ENCODE results near the gene ST6GALNAC3.
"Not testable (repeated sequence)": the region's sequence is repeated elsewhere in the genome, so short reads cannot be mapped to it uniquely, and the experiment has no call there.

Gene ST6GALNAC3

DNA sequence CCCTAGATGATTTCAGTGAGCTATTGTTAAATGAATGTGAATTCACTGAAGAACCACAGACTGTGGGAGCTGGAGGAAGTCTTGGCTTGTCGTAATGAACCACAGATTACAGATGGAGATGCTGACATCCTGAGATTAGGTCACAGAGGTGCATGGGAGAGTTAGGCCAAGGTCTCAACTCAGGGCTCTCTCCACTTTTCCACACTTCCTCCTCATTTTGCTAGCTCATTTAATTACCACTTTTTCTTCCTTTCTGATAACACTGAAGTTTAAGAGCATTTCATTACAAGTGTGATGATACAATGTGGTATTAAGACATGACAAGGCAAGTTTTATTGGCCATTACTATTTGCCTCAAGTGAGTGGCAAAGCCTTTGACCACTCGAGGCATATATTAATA is 30.8 kb downstream of the ST6GALNAC3 start:
- no peak for DNase-seq (ENCODE audit: low read depth in 1 of 2, low spot score in 1 of 2)

- no peak for DNase-seq (ENCODE audit: low read depth in 1 of 2, low spot score in 1 of 2)
Observed at GRCh38 chr1:76106251-76106650, 31.7 kb downstream of the ST6GALNAC3 start.

- no peak for DNase-seq (ENCODE audit: low read depth in 1 of 2, low spot score in 1 of 2)
Observed at GRCh38 chr1:76106719-76107235, 32.2 kb downstream of the ST6GALNAC3 start.

- DNase-seq (ENCODE audit: low read depth in 1 of 2, low spot score in 1 of 2): no peak
Observed at GRCh38 chr1:76109404-76109803, 34.9 kb downstream of the ST6GALNAC3 start.

DNA sequence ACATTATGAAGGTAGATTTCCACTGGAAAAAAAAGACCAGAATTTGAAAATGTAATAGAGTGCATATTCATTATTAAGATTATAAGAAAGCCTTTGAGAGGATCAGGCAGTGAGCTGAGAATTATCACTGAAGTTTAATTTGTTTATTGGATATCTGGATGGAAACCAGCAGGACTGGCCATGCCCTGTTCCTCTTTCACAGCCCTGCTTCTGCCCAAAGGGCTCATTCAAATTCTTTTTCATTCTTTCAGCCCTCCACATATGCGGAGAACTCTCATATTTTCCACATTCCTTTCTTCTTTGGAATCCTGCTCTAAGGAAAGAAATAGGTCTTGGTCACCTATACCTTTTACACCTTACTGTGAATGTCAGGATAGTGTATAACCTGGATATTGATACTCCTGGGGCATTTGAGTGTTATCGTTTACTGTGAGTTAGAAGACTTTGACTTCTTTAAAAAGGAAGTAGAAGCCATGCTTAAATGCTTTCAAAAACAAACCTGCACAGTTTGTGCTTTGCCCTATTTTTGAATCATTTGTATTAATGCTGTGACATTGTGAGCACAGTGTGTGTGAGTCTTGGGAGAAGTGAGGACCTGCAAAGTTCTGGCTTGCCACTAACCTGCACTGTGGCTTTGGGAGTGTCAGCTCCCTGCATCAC is 35.5 kb downstream of the ST6GALNAC3 start:
- DNase-seq (ENCODE audit: low read depth in 1 of 2, low spot score in 1 of 2): no peak

DNA sequence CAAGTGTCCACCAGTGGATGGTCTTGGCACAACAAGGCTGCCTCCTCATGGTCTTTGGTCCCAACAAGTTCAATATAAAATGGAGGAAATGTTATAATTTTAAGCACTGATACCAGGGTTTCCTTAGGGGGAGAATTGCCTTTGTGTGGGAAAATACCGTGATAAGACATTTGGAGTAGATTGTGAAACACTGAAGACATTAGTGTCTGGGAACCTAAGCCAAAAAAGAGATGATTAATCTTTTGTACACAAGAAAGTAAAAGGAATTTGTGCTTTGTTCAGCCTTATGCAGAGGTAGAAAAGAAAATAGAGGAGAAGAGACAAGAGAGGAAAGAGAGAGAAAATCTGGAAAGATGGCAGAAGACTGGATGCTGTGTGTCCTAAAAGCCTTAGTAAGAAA is 36.1 kb downstream of the ST6GALNAC3 start:
- no peak for DNase-seq (ENCODE audit: low read depth in 1 of 2, low spot score in 1 of 2)

DNA sequence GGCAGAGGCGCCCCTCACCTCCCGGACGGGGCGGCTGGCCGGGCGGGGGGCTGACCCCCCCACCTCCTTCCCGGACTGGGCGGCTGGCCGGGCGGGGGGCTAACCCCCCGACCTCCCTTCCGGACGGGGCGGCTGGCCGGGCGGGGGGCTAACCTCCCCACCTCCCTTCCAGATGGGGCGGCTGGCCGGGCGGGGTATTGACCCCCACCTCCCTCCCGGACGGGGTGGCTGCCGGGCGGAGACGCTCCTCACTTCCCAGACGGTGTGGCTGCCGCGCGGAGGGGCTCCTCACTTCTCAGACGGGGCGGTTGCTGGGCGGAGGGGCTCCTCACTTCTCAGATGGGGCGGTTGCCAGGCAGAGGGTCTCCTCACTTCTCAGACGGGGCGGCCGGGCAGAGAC is 37.8 kb downstream of the ST6GALNAC3 start:
- not testable (repeated sequence) for DNase-seq (ENCODE audit: low read depth in 1 of 2, low spot score in 1 of 2)

- DNase-seq (ENCODE audit: low read depth in 1 of 2, low spot score in 1 of 2): no peak
Observed at GRCh38 chr1:76113446-76113845, 38.9 kb downstream of the ST6GALNAC3 start.

DNA sequence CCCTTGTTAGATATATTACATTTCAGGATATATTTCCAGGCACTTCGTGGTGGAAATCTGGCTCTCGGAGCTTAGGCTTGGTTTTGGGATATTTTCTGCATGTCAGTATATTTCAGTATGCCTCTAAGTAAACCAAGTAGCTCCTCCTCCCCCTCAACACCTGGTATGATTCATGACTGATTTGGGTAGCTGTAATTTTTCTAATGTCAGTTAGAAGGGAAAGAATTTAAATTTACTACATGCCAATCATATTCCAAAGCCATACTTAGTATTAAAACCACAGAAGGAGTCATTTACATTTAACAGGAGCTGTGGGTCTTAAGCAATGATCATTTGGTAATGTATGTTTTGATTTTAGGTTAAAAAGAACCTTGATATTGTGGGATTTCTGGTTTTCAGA is 40.6 kb downstream of the ST6GALNAC3 start:
- no peak for DNase-seq (ENCODE audit: low read depth in 1 of 2, low spot score in 1 of 2)

- no peak for DNase-seq (ENCODE audit: low read depth in 1 of 2, low spot score in 1 of 2)
Observed at GRCh38 chr1:76121850-76122249, 47.3 kb downstream of the ST6GALNAC3 start.

- no peak for DNase-seq (ENCODE audit: low read depth in 1 of 2, low spot score in 1 of 2)
Observed at GRCh38 chr1:76122271-76122670, 47.7 kb downstream of the ST6GALNAC3 start.

GRCh38 chr1:76123411-76124064 is 49.0 kb downstream of the ST6GALNAC3 start:
- not testable (repeated sequence) for DNase-seq (ENCODE audit: low read depth in 1 of 2, low spot score in 1 of 2)

DNA sequence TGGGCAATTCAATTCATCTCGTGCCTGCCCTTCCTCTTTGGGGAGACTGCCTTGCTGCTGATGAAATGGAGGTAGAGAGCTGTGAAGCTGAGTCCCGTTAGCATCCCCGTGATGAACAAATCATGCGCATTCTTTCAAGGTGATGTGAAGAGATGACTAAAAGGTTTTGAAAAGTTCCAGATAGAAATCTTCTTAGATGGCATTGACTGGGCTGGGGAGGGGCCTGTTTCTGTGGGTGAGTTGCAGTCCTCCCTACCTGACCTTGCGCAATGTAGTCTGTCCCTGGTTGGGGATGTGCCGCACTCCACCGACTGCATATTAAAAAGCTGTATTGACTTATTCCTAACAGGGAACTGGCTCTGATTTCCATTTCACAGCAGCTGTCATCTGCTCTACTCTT is 49.6 kb downstream of the ST6GALNAC3 start:
- DNase-seq (ENCODE audit: low read depth in 1 of 2, low spot score in 1 of 2): no peak

DNA sequence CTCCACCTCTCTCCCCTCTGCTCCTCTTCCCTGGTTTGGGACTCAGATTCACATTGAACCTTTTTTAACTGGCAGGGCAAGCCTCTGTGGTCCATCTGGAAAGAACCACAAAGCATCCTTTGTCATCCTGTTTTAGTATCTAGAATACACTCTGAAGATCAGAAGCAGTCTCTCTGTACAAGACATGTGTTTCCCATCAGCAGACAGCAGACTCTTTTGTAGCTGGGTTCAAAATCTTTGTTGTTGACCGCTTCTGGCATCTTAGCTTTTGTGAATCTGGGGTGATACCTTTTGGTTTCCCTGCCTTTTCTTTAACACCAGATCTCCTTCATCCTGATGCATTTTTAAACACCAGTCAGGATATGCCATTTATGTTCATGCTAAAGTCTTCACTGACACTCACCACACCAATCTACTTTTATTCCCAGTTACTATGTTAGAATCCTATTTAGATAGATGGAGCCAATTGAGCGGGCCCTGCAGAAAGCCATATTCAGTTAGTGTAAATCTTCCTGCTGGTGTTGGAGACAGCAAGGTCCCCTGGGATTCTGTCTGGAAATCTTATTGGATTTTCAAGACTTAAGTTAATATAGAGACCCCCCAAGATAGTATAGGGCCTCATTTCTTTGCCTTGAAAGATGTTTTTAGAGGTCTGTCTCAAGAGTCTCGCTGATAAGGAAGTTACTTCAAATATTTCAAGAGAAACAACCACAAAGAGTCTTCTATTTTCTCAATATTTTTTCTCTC is 51.1 kb downstream of the ST6GALNAC3 start:
- DNase-seq (ENCODE audit: low read depth in 1 of 2, low spot score in 1 of 2): no peak

- DNase-seq (ENCODE audit: low read depth in 1 of 2, low spot score in 1 of 2): no peak
Observed at GRCh38 chr1:76128096-76128495, 53.5 kb downstream of the ST6GALNAC3 start.

DNA sequence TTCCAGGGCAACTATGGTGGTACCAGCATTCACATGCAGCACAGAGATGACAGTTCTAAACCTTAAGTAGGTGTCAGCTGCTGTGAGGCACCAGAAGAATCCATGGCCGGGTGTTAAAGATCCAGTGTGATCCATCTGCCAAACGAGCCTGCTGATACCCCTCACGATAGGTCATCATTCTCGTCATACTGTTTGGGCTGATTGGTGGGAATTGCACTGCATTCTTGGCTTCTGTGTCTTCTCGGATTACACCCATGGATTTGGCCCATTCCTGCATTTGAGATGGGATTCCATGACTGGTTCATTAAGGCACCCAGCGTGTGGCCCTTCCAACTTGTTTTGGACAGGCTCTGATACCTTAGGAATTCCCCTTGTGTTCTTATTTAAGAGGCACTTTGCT is 55.2 kb downstream of the ST6GALNAC3 start:
- DNase-seq (ENCODE audit: low read depth in 1 of 2, low spot score in 1 of 2): no peak

DNA sequence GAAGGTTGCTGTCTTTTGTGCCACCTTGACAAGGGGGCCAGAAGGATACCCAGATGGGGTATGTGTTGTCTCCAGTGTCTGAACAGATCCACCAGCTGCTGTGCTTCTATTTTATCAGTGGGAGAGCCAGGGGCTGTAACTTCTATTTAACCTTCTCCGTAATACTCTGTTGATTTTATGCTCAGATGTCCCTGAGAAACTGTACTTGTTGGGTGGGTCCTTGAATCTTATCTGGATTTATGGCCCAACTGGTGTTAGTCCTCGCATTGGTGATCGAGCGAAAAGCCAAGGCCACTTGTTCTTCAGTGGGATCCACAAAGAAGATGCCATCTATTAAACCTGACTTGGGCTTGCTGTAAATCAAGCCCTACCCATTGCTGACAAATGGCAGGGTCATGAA is 56.4 kb downstream of the ST6GALNAC3 start:
- DNase-seq (ENCODE audit: low read depth in 1 of 2, low spot score in 1 of 2): no peak

GRCh38 chr1:76133977-76134376 is 59.4 kb downstream of the ST6GALNAC3 start:
- DNase-seq (ENCODE audit: low read depth in 1 of 2, low spot score in 1 of 2): no peak

GRCh38 chr1:76135835-76136234 is 61.3 kb downstream of the ST6GALNAC3 start:
- no peak for DNase-seq (ENCODE audit: low read depth in 1 of 2, low spot score in 1 of 2)

- no peak for DNase-seq (ENCODE audit: low read depth in 1 of 2, low spot score in 1 of 2)
Observed at GRCh38 chr1:76136894-76137293, 62.3 kb downstream of the ST6GALNAC3 start.

DNA sequence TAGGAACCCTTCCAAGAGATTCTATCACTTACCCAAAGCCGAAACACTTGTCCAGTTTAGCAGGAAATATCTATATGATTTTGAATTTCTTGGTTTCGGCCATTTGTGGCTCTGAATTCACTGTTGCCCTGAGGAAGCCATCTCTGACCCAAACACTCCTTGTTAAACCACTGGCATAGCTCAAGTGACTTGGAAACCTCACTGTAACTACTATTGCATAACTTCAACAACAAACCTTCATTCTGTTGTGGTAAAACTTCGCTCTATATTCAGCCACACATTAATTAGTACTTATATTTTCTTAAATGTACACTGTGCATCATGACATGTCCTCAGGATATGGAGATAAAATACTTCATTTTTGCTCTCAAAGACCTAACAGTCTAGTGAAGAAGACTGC is 63.2 kb downstream of the ST6GALNAC3 start:
- DNase-seq (ENCODE audit: low read depth in 1 of 2, low spot score in 1 of 2): no peak

DNA sequence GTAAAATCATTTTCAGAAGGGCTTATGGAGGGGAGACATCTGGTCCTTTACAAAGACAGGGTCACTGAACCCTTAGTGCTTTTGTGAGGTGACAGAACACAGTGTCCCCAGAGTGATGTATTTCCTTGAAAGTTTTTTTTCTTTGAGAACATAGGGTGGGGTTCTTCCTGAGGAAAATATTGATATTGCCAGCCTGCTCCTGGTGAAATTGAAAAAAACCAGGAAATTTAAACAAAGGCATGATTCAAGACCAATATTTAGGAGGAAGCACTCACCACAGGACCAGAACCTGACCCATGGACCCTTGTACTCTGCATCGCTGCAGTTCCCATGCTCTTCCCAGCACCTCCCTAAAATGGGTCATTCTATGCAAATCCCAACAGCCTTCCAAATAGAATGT is 63.7 kb downstream of the ST6GALNAC3 start:
- DNase-seq (ENCODE audit: low read depth in 1 of 2, low spot score in 1 of 2): no peak

Data from activated CD4-positive, alpha-beta T cell treated with anti-CD3 and anti-CD28 coated beads, Interleukin-2, amount 50 U/mL, for 24 hours (primary cell).